Endothelial cell of umbilical vein (primary cell): ENCODE data around the gene PPP1CA.

Experiments used
- FOS ChIP-seq: IDR thresholded peaks from 2 replicates; pipeline ENCODE4 v1.6.1; 2011; ENCODE audit warnings: mild to moderate bottlenecking, low read length, moderate library complexity, borderline replicate concordance; ENCODE audit not compliant: insufficient read depth
- POLR2A ChIP-seq: IDR thresholded peaks from 2 replicates; pipeline ENCODE4 v1.6.1; 2012; ENCODE audit warnings: low read depth, mild to moderate bottlenecking, control low read depth, low read length
- TF ChIP-seq, protein P1 (sequence below), 2 donors: IDR thresholded peaks; 1 replicate in 1 of 2; 2 replicates in 1 of 2; pipeline ENCODE4 v1.5.1; 2011; ENCODE audit warnings: low read length in 2 of 2, mild to moderate bottlenecking in 2 of 2, moderate library complexity in 2 of 2, control low read depth in 1 of 2, inconsistent platforms in 1 of 2, low read depth in 1 of 2; ENCODE audit not compliant: insufficient read depth in 1 of 2; ENCODE audit errors: extremely low read depth in 1 of 2
- TF ChIP-seq, protein P2 (sequence below): IDR thresholded peaks from 2 replicates; pipeline ENCODE4 v1.6.1; 2011; ENCODE audit not compliant: insufficient read depth, insufficient read length

DNA sequence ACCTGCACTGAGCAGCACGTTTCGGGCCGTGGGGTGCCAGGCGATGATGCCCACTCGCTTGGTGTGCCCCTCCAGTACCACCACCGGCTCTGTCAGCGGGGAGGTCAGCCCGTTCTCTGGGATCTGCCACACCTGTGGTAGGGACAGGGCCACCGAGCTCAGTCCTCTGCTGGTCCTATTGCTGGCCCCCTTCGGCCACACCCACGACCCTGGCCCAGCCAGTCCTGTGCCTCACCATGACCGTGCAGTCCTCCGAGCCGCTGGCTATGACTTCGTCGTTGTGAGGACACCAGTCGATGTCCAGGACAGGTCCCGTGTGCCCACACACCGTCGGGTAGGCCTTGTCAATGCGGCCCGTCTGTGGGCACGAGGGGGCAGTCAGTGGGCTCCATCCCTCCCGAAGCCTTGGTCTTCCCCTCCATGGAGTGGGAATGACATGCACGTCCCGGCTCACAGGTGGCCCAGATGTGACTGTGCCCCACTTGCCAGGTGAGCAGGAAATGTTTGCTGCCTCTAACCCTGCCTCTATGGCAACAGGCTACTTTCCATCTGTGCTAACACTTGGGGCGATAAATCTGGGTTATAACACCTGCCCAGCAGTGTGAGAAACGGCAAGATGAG is 40.2 kb upstream of the PPP1CA start:
- TF ChIP-seq FOS (no peak), POLR2A (no peak)
- TF ChIP-seq, protein P1, sequence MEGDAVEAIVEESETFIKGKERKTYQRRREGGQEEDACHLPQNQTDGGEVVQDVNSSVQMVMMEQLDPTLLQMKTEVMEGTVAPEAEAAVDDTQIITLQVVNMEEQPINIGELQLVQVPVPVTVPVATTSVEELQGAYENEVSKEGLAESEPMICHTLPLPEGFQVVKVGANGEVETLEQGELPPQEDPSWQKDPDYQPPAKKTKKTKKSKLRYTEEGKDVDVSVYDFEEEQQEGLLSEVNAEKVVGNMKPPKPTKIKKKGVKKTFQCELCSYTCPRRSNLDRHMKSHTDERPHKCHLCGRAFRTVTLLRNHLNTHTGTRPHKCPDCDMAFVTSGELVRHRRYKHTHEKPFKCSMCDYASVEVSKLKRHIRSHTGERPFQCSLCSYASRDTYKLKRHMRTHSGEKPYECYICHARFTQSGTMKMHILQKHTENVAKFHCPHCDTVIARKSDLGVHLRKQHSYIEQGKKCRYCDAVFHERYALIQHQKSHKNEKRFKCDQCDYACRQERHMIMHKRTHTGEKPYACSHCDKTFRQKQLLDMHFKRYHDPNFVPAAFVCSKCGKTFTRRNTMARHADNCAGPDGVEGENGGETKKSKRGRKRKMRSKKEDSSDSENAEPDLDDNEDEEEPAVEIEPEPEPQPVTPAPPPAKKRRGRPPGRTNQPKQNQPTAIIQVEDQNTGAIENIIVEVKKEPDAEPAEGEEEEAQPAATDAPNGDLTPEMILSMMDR (IDR thresholded peaks at IDR 0.05; ENCODE audit: extremely low read depth in 1 of 2, insufficient read depth in 1 of 2, low read depth in 1 of 2, low read length in 2 of 2): no peak
- TF ChIP-seq, protein P2, sequence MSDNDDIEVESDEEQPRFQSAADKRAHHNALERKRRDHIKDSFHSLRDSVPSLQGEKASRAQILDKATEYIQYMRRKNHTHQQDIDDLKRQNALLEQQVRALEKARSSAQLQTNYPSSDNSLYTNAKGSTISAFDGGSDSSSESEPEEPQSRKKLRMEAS: no peak
